HG03378 (cell line): Measurements from ENCODE around the gene RAC3.

ENCODE experiments used
- ATAC-seq: cut with Tn5 transposase; IDR thresholded peaks from one replicate; pipeline ENCODE4 v1.9.1; 2021; ENCODE audit warnings: mild to moderate bottlenecking, moderate library complexity; ENCODE audit not compliant: unreplicated experiment

Gene RAC3

GRCh38 chr17:82065193-82065637, 33.7 kb downstream of the RAC3 start:
- ATAC-seq = no peak

- ATAC-seq = no peak
Measured at GRCh38 chr17:82065638-82066303, 34.3 kb downstream of the RAC3 start, which contains the start of gene DUS1L. Gene DUS1L (minus strand): TSS chr17:82065804. CDS start chr17:82065059, 745 bp downstream.

DNA sequence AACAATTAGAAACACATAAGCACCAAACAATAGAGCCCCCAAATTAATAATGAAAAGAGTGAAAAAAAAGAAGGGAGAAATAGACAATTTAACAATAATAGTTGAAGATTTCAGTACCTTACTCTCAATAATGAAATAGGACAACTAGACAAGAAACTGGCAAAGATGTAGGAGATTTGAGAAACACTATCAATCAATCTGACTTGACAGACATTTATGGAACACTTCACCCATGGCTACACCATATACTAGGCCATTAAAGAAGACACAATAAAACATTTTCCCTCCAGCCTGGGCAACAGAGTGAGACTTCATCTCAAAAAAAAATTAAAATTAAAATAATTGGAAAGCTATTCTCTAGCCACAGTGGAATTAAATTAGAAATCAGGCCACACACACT, 39.1 kb downstream of the RAC3 start:
- ATAC-seq = no peak

- no peak for ATAC-seq
Measured at GRCh38 chr17:82072827-82073226, 41.3 kb downstream of the RAC3 start.

- ATAC-seq = no peak
Measured at GRCh38 chr17:82073446-82073845, 42.0 kb downstream of the RAC3 start.

DNA sequence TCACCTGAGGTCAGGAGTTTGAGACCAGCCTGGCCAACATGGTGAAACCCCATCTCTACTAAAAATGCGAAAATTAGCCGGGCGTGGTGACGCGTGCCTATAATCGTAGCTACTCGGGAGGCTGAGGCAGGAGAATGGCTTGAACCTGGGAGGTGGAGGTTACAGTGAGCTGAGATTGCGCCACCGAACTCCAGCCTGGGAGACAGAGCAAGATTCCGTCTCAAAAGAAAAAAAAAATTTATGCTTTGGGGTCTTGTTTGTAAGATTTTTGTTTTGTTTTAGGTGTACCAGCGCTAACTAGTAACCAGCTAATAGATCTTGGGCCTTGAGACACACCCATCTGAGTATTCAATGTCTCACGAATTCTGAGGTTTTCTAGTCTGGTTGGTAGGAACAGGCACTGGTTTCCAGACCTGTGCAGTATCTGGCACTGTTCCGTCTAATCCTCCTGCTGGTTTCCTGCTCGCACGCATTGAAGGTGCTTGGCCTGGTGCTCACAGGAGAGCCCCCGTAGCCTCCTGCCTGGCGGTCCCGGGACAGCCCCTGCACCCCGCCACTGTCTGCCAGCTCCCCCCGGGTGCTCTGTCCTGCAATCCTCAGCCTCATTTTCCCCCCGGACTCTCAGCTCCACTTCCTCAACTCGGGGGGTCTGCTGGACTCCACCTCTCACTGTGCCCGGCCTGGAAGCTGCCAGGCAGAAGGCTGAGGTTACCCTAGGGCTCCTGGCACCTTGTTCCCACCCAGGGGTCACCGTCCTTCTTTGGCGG, 44.7 kb downstream of the RAC3 start:
- ATAC-seq = no peak

DNA sequence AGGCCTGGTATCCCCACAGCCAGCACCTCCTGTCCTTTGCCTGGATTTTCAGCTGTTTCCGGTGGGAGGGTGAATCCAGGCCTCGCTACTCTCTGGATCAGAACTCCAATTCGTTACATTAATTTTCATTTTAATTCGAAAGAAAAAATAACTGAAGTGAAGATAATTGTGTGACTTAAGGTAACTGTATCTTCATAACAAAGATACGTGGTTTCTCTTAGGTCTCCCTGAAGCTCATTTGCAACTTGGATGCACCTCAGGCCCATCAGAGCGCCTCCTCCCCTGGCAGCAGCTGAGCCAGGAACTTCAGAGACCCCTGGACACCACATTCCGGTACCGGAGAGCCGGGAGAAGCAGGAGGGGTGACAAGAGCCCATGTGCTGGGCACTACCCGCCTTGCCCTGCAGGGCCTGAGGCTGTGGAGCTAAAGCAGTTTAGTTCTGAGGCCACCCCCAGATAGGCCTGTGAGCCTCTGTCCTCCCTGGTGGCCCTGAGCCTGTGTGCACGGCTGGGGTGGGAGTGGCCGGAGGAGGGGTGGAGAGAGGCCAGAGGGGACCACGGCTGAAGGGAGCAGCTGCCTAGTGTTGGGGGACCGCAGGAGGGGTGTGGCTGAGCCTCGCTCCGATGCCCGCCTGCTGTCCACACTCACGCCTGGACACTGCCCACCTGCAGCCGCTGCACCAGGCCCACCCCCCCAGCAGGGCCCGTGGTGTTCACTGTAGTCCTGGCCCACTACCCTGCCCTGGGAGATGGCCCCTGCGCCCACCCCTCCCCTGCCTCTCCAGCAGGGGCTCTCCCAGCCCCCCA, 45.5 kb downstream of the RAC3 start:
- ATAC-seq = no peak

GRCh38 chr17:82077617-82078358, 46.3 kb downstream of the RAC3 start:
- ATAC-seq = no peak

- ATAC-seq = no peak
Measured at GRCh38 chr17:82078433-82078832, 47.0 kb downstream of the RAC3 start.

- ATAC-seq = no peak
Measured at GRCh38 chr17:82079001-82079677, 47.7 kb downstream of the RAC3 start.

GRCh38 chr17:82080048-82080788, 48.7 kb downstream of the RAC3 start:
- ATAC-seq = no peak

GRCh38 chr17:82080789-82081464, 49.4 kb downstream of the RAC3 start:
- no peak for ATAC-seq

GRCh38 chr17:82081546-82081945, 50.1 kb downstream of the RAC3 start:
- ATAC-seq = no peak

- ATAC-seq = no peak
Measured at GRCh38 chr17:82081966-82082365, 50.5 kb downstream of the RAC3 start.

DNA sequence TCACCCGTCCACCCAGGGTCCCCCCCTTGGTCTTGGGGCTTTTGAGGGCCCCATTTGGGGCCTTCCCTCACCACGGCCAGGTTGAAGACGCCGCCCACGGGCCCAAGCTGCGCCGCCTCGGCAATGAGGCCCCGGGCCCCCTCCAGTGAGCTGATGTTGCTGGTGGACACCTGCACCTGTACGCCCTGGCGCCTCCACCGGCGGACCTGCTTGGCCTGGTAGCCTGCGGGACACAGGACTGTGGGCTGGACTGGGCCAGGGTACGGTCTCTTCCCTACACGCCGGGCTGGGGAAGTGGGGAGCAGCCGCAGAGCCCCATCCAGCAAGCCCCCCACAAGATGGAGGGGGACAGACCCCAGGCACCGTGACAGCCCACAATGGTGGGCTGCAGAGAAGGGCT, 51.0 kb downstream of the RAC3 start:
- ATAC-seq = no peak

- ATAC-seq = no peak
Measured at GRCh38 chr17:82083009-82083408, 51.5 kb downstream of the RAC3 start.
